Ascending aorta (tissue), 2 donors: ENCODE results near the gene SMC3. TPM values are rescaled to one million over a fixed set of nuclear protein-coding genes. Genes with fewer than 3 reads are reported as not detected.
A peak's percentile ranks its signal among the peaks of the same experiment; 100 is the strongest.

Experiments used
- DNase-seq, 2 donors: peaks; one replicate each; pipeline ENCODE4 v3.0.0-alpha.2; 2019; ENCODE audit warnings: low spot score in 2 of 2
- H3K27ac ChIP-seq, 2 donors: fragments of 200-600 bp; sonication (generic); one replicate each; pipeline ENCODE4 v1.5.1; 2016 to 2017; ENCODE audit warnings: mild to moderate bottlenecking in 1 of 2
- H3K27me3 ChIP-seq: fragments of 200-600 bp; sonication (generic); one replicate; pipeline ENCODE4 v1.5.1; 2017
- H3K36me3 ChIP-seq, 2 donors: fragments of 200-600 bp; sonication (generic); one replicate each; pipeline ENCODE4 v1.5.1; 2016
- H3K4me1 ChIP-seq, 2 donors: fragments of 200-600 bp; sonication (generic); one replicate each; pipeline ENCODE4 v1.5.1; 2016 to 2017; ENCODE audit warnings: mild to moderate bottlenecking in 1 of 2
- H3K4me3 ChIP-seq, 2 donors: fragments of 200-600 bp; sonication (generic); one replicate each; pipeline ENCODE4 v1.5.1; 2016 to 2017; ENCODE audit warnings: mild to moderate bottlenecking in 1 of 2
- H3K9me3 ChIP-seq, 2 donors: fragments of 200-600 bp; sonication (generic); one replicate each; pipeline ENCODE4 v1.5.1; 2016
- CTCF ChIP-seq, 3 experiments: fragments of 200-600 bp in 2 of 3; fragments of 450-650 bp in 1 of 3; sonication (generic) in 2 of 3; IDR thresholded peaks; one replicate each; pipeline ENCODE4 v1.5.1; 2016 to 2019; ENCODE audit warnings: antibody characterized with exemption in 3 of 3, mild to moderate bottlenecking in 1 of 3, moderate library complexity in 1 of 3
- intact Hi-C: fragments of 100-400 bp; cut with DNase I; formaldehyde crosslinking; loops from one replicate; pipeline ENCODE4 v1.15.1; 2023
- total RNA-seq: library from RNA; depleted of rRNA; stranded (reverse); fragments of >200 nt; gene quantifications from one replicate; pipeline ENCODE4 v1.1.0, GENCODE V29; 2016

The SMC3 gene
- 14.8 TPM for total RNA-seq

- intact Hi-C loops = loop anchor here (1.0 to 5.0 kb wide), 5 partner anchors 70 to 560 kb away; partner anchors contain the start of genes ADD3 and DUSP5
- Histone ChIP-seq H3K27ac (peak within 1 kb of the TSS; percentile 84 to 85), H3K36me3 (no peaks in the 10 kb centered on the region), H3K4me3 (peak within 1 kb of the TSS; percentile 81 to 97), H3K9me3 (no peaks in the 10 kb centered on the region), H3K27me3 (no peaks in the 10 kb centered on the region), H3K4me1 (peaks cover 0 to 10% of the 10 kb centered on the region in 2 donors)
- DNase-seq = peak; percentile 40 to 94
- no peak for TF ChIP-seq CTCF (IDR thresholded peaks at IDR 0.05)
Measured at GRCh38 chr10:110567201-110568054, at the start of gene SMC3. Gene SMC3 (plus strand): TSS chr10:110567695. CDS start chr10:110567817, 122 bp downstream.

DNA sequence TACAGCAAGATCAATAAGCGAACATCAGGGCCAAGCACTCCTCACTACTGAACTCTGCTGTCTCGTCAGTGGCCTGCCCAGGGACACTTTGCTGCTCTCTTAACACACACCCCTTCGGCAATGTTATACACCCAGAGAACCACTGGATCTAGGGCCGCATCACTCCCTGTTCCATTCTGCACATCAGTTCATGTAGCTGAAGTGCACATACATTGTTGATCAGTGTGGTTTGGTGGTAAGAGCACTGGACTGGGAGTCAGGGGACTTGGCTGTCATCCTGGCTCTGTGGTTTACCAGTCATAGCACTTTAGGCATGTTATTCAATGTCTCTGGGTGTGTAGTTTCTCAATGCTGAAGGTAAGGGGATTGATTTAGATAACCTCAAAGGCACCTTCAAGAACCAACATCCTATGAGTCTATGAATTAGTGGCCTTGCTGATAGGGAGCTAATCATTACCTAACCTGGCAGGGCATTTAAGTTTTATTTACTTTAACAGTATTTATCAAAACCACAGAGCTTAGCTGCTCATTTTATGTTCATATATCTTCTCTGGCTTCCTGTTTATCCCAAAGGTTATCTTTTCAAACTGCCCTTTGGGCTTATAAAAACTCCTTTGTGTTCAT, 45.0 kb upstream of the SMC3 start:
- Histone ChIP-seq H3K36me3 (no peaks in the 10 kb centered on the region), H3K4me1 (no peaks in the 10 kb centered on the region), H3K4me3 (no peak overlapping the region), H3K27me3 (no peaks in the 10 kb centered on the region), H3K27ac (no peak overlapping the region), H3K9me3 (no peaks in the 10 kb centered on the region)
- no peak for DNase-seq
- TF ChIP-seq CTCF (IDR thresholded peaks at IDR 0.05) = no peak
- intact Hi-C loops = no loop called here

DNA sequence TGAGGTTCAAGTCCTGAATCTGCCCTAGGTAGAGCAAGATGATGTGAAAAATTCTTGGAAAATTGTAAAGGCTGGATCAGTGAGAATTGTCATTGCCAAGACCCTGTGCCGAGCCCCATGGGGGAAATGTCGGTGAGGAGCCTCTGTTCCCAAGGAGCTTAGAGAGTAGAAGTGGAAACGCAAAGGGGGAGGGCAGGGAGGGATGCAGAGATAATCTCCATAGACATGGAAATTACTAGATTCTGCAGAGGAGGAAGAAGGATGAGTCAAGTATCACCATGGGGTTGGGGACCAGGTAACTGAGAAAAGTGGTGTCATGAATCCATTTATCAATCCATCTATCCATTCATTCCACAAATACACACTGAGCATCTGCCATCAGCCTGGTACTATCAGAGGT, 43.8 kb upstream of the SMC3 start:
- TF ChIP-seq CTCF (IDR thresholded peaks at IDR 0.05) = no peak
- Histone ChIP-seq H3K4me3 (no peak overlapping the region), H3K9me3 (no peaks in the 10 kb centered on the region), H3K27ac (no peak overlapping the region), H3K4me1 (no peaks in the 10 kb centered on the region), H3K36me3 (no peaks in the 10 kb centered on the region), H3K27me3 (no peaks in the 10 kb centered on the region)
- intact Hi-C loops = no loop called here
- no peak for DNase-seq

- no peak overlapping the region for H3K4me3 ChIP-seq
- no peaks in the 10 kb centered on the region for H3K27me3 ChIP-seq
- no peaks in the 10 kb centered on the region for H3K36me3 ChIP-seq
- no peaks in the 10 kb centered on the region for H3K4me1 ChIP-seq
- intact Hi-C loops = no loop called here
- H3K27ac ChIP-seq = no peak overlapping the region
- no peak for DNase-seq
- no peaks in the 10 kb centered on the region for H3K9me3 ChIP-seq
- no peak for TF ChIP-seq CTCF (IDR thresholded peaks at IDR 0.05)
Measured at GRCh38 chr10:110524179-110524858, 43.2 kb upstream of the SMC3 start.

GRCh38 chr10:110524859-110525232, 42.6 kb upstream of the SMC3 start:
- intact Hi-C loops = no loop called here
- no peak for TF ChIP-seq CTCF (IDR thresholded peaks at IDR 0.05)
- H3K9me3 ChIP-seq = no peaks in the 10 kb centered on the region
- no peaks in the 10 kb centered on the region for H3K36me3 ChIP-seq
- no peak for DNase-seq
- H3K4me3 ChIP-seq = no peak overlapping the region
- no peak overlapping the region for H3K27ac ChIP-seq
- H3K27me3 ChIP-seq = no peaks in the 10 kb centered on the region
- no peaks in the 10 kb centered on the region for H3K4me1 ChIP-seq
